DMS114 treated with DMSO at 0.1 percent for 48 hours (cell line): ENCODE results near the gene MAD1L1.

Experiments
- DNase-seq: peaks from one replicate; lab custom pipeline; 2025; ENCODE audit not compliant: unreplicated experiment; lab: John Stamatoyannopoulos, UW

MAD1L1 gene

GRCh38 chr7:1961701-1962276, 271.0 kb downstream of the MAD1L1 start:
- DNase-seq = no peak

- DNase-seq = no peak
These were observed 273.4 kb downstream of the MAD1L1 start for GRCh38 chr7:1959305-1959704.

- no peak for DNase-seq
These were observed 275.1 kb downstream of the MAD1L1 start for GRCh38 chr7:1957471-1958225.

GRCh38 chr7:1956611-1957470, 275.9 kb downstream of the MAD1L1 start:
- no peak for DNase-seq

- DNase-seq = no peak
These were observed 276.6 kb downstream of the MAD1L1 start for GRCh38 chr7:1956141-1956540.

GRCh38 chr7:1954366-1955004, 278.3 kb downstream of the MAD1L1 start:
- DNase-seq = no peak

GRCh38 chr7:1953199-1954190, 279.2 kb downstream of the MAD1L1 start:
- no peak for DNase-seq

GRCh38 chr7:1952781-1953180, 280.0 kb downstream of the MAD1L1 start:
- no peak for DNase-seq

GRCh38 chr7:1952169-1952760, 280.5 kb downstream of the MAD1L1 start:
- no peak for DNase-seq

- DNase-seq = no peak
These were observed 281.1 kb downstream of the MAD1L1 start for GRCh38 chr7:1951600-1951999.

GRCh38 chr7:1951159-1951536, 281.6 kb downstream of the MAD1L1 start:
- DNase-seq = no peak

- DNase-seq = no peak
These were observed 282.1 kb downstream of the MAD1L1 start for GRCh38 chr7:1950452-1951158.

GRCh38 chr7:1950066-1950451, 282.7 kb downstream of the MAD1L1 start:
- DNase-seq = no peak

GRCh38 chr7:1949681-1950055, 283.1 kb downstream of the MAD1L1 start:
- no peak for DNase-seq

GRCh38 chr7:1948887-1949680, 283.7 kb downstream of the MAD1L1 start:
- no peak for DNase-seq

GRCh38 chr7:1948301-1948796, 284.4 kb downstream of the MAD1L1 start:
- no peak for DNase-seq

- no peak for DNase-seq
These were observed 285.0 kb downstream of the MAD1L1 start for GRCh38 chr7:1947586-1948217.
